K562 (cell line): ENCODE results near the gene MMEL1. TPM values are rescaled to one million over a fixed set of nuclear protein-coding genes. Genes with fewer than 3 reads are reported as not detected.

Source experiments
- ATF1 ChIP-seq, 2 experiments: fragments of 450-650 bp in 1 of 2; IDR thresholded peaks; 2 replicates each; pipeline ENCODE4 v1.6.1; 2016; ENCODE audit warnings: missing compliant biosample characterization in 1 of 2, missing genetic modification characterization in 1 of 2
- CBX3 ChIP-seq, 2 experiments: IDR thresholded peaks; 1 replicate in 1 of 2; 2 replicates in 1 of 2; pipeline ENCODE4 v1.6.1; 2012; ENCODE audit warnings: inconsistent platforms in 2 of 2, low read length in 2 of 2, borderline replicate concordance in 1 of 2, control low read depth in 1 of 2
- FOXM1 ChIP-seq, 2 experiments: fragments of 450-650 bp in 1 of 2; sonication (generic) in 1 of 2; formaldehyde crosslinking in 1 of 2; IDR thresholded peaks; 2 replicates each; pipeline versions ENCODE4 v1.6.1 to v1.9.0; 2017 to 2022; ENCODE audit warnings: low read depth in 2 of 2, mild to moderate bottlenecking in 2 of 2, missing genetic modification reagents in 1 of 2, moderate library complexity in 1 of 2
- MAZ ChIP-seq, 2 experiments: fragments of 450-650 bp in 1 of 2; sonication (generic) in 1 of 2; formaldehyde crosslinking; IDR thresholded peaks in 1 of 2; conservative IDR thresholded peaks in 1 of 2; 2 replicates each; pipeline versions ENCODE4 v1.4.0 to v1.5.0; 2020; ENCODE audit warnings: mild to moderate bottlenecking in 1 of 2, missing genetic modification reagents in 1 of 2
- NFIC ChIP-seq: fragments of 450-650 bp; IDR thresholded peaks from 2 replicates; pipeline ENCODE4 v1.6.1; 2017; ENCODE audit warnings: mild to moderate bottlenecking, inconsistent platforms
- NR2C2 ChIP-seq, 2 experiments: fragments of 200-800 bp in 1 of 2; sonication (Bioruptor generic) in 1 of 2; sonication (generic) in 1 of 2; formaldehyde crosslinking in 1 of 2; IDR thresholded peaks; 2 replicates each; pipeline versions ENCODE4 v1.6.1 to v1.8.0; 2016 to 2022; ENCODE audit warnings: mild to moderate bottlenecking in 1 of 2, missing compliant biosample characterization in 1 of 2, missing genetic modification characterization in 1 of 2, missing genetic modification reagents in 1 of 2
- RUNX1 ChIP-seq: sonication (generic); IDR thresholded peaks from 2 replicates; pipeline ENCODE4 v1.6.1; 2016; ENCODE audit warnings: antibody characterized with exemption, low read depth
- polyA plus RNA-seq, 8 experiments: library from polyadenylated mRNA; depleted of rRNA in 4 of 8; stranded (reverse) in 5 of 8; unstranded in 3 of 8; fragments of >200 nt; fragmentation: Nextera tagmentation in 2 of 8; fragmentation: Illumina TruSeq in 1 of 8; extraction: Ambion mirVana in 2 of 8; extraction: Trizol in 1 of 8; gene quantifications; 2 replicates each; pipeline versions ENCODE4 v1.2.1 to v1.2.3, GENCODE V29; 2011 to 2014; ENCODE audit warnings: inconsistent platforms in 1 of 8, missing spikeins in 1 of 8
- total RNA-seq, 7 experiments: library from RNA; depleted of rRNA in 6 of 7; stranded (reverse); fragments of >200 nt in 6 of 7; fragmentation: Illumina TruSeq in 2 of 7; extraction: Trizol in 2 of 7; gene quantifications; 2 replicates each; pipeline versions ENCODE4 v1.2.1 to v1.2.3, GENCODE V29; 2011 to 2021; ENCODE audit warnings: low replicate concordance in 1 of 7
- TF ChIP-seq, protein P1 (sequence below): fragments of 450-650 bp; formaldehyde crosslinking; IDR thresholded peaks from 2 replicates; pipeline ENCODE4 v1.4.0; 2020; ENCODE audit warnings: mild to moderate bottlenecking
- TF ChIP-seq, protein P2 (sequence below): sonication (generic); formaldehyde crosslinking; IDR thresholded peaks from 2 replicates; pipeline ENCODE4 v1.8.0; 2023; ENCODE audit warnings: mild to moderate bottlenecking, missing genetic modification reagents
- TF ChIP-seq, protein P3 (sequence below), 2 experiments: fragments of 450-650 bp in 1 of 2; sonication (generic) in 1 of 2; formaldehyde crosslinking in 1 of 2; IDR thresholded peaks; 2 replicates each; pipeline versions ENCODE4 v1.7.1 to v1.9.0; 2016 to 2022; ENCODE audit warnings: inconsistent platforms in 1 of 2, mild to moderate bottlenecking in 1 of 2, missing genetic modification reagents in 1 of 2

The MMEL1 gene
- total and polyA plus RNA-seq, 9 of the 15 experiments (the other 6 are each of a cell fraction or from before 2014, with no cell fraction given) = not detected

DNA sequence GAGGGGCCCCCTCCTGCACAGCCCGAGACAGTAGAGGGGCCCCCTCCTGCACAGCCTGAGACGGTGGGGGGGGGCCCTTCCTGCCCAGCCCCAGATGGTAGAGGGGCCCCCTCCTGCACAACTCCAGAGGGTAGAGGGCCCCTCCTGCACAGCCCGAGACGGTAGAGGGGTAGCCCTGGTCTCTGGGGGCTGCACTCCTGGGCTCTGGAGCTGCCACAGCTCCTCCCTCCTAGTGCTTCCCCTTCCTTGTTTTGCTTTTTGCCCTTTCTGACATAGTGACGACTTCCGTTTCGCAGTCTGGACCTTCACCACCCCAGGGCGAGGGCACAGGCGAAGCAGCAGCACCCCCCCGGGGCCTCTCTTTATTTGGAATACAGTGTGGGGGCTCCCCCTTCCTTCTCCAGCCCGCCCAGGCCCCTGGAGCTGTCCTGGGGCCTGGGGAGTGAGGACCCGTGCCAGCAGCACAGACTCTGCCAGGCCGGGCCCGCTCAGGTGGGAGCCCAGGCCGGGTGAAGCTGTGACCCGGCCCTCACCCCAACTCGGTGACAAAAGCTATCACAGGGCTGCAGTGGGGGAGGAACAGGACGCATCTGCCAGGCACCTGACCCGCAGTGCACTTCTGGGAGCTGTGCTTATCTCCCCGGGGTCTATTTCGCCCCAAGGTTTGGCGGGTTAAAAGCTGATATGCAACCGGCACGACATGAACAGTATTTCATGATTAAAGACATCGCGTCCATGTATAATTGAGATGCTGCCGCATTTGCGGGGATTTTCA, 47.3 kb downstream of the MMEL1 start (continued):
- TF ChIP-seq, protein P1, sequence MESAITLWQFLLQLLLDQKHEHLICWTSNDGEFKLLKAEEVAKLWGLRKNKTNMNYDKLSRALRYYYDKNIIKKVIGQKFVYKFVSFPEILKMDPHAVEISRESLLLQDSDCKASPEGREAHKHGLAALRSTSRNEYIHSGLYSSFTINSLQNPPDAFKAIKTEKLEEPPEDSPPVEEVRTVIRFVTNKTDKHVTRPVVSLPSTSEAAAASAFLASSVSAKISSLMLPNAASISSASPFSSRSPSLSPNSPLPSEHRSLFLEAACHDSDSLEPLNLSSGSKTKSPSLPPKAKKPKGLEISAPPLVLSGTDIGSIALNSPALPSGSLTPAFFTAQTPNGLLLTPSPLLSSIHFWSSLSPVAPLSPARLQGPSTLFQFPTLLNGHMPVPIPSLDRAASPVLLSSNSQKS = no peak
- TF ChIP-seq, protein P2, sequence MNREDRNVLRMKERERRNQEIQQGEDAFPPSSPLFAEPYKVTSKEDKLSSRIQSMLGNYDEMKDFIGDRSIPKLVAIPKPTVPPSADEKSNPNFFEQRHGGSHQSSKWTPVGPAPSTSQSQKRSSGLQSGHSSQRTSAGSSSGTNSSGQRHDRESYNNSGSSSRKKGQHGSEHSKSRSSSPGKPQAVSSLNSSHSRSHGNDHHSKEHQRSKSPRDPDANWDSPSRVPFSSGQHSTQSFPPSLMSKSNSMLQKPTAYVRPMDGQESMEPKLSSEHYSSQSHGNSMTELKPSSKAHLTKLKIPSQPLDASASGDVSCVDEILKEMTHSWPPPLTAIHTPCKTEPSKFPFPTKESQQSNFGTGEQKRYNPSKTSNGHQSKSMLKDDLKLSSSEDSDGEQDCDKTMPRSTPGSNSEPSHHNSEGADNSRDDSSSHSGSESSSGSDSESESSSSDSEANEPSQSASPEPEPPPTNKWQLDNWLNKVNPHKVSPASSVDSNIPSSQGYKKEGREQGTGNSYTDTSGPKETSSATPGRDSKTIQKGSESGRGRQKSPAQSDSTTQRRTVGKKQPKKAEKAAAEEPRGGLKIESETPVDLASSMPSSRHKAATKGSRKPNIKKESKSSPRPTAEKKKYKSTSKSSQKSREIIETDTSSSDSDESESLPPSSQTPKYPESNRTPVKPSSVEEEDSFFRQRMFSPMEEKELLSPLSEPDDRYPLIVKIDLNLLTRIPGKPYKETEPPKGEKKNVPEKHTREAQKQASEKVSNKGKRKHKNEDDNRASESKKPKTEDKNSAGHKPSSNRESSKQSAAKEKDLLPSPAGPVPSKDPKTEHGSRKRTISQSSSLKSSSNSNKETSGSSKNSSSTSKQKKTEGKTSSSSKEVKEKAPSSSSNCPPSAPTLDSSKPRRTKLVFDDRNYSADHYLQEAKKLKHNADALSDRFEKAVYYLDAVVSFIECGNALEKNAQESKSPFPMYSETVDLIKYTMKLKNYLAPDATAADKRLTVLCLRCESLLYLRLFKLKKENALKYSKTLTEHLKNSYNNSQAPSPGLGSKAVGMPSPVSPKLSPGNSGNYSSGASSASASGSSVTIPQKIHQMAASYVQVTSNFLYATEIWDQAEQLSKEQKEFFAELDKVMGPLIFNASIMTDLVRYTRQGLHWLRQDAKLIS (CRISPR knock-in tag) = no peak
- peak in 1 of 2 experiments; percentile 53; a peak in 1 of 3 replicates for TF ChIP-seq CBX3 (IDR thresholded peaks at IDR 0.05; ENCODE audit: borderline replicate concordance in 1 of 2, low read length in 2 of 2)
- peak; percentile 84 for TF ChIP-seq NFIC
- TF ChIP-seq RUNX1 = no peak; the same call in 1 of the 2 replicates
- TF ChIP-seq ATF1 (CRISPR knock-in tag; IDR thresholded peaks at IDR 0.05) = no peak
- peak; percentile 76 for TF ChIP-seq ATF1 (tag; IDR thresholded peaks at IDR 0.05)
- TF ChIP-seq, protein P3, sequence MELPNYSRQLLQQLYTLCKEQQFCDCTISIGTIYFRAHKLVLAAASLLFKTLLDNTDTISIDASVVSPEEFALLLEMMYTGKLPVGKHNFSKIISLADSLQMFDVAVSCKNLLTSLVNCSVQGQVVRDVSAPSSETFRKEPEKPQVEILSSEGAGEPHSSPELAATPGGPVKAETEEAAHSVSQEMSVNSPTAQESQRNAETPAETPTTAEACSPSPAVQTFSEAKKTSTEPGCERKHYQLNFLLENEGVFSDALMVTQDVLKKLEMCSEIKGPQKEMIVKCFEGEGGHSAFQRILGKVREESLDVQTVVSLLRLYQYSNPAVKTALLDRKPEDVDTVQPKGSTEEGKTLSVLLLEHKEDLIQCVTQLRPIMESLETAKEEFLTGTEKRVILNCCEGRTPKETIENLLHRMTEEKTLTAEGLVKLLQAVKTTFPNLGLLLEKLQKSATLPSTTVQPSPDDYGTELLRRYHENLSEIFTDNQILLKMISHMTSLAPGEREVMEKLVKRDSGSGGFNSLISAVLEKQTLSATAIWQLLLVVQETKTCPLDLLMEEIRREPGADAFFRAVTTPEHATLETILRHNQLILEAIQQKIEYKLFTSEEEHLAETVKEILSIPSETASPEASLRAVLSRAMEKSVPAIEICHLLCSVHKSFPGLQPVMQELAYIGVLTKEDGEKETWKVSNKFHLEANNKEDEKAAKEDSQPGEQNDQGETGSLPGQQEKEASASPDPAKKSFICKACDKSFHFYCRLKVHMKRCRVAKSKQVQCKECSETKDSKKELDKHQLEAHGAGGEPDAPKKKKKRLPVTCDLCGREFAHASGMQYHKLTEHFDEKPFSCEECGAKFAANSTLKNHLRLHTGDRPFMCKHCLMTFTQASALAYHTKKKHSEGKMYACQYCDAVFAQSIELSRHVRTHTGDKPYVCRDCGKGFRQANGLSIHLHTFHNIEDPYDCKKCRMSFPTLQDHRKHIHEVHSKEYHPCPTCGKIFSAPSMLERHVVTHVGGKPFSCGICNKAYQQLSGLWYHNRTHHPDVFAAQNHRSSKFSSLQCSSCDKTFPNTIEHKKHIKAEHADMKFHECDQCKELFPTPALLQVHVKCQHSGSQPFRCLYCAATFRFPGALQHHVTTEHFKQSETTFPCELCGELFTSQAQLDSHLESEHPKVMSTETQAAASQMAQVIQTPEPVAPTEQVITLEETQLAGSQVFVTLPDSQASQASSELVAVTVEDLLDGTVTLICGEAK (IDR thresholded peaks at IDR 0.05) = peak; percentile 64
- TF ChIP-seq, protein P3 (CRISPR knock-in tag; IDR thresholded peaks at IDR 0.05) = no peak
- no peak for TF ChIP-seq NR2C2 (CRISPR knock-in tag; IDR thresholded peaks at IDR 0.05)
- peak; percentile 81 for TF ChIP-seq NR2C2 (tag; IDR thresholded peaks at IDR 0.05)
- TF ChIP-seq FOXM1 (IDR thresholded peaks at IDR 0.05; ENCODE audit: low read depth) = peak; percentile 40; the same call in 1 of the 2 replicates
- no peak for TF ChIP-seq FOXM1 (CRISPR knock-in tag; IDR thresholded peaks at IDR 0.05; ENCODE audit: low read depth)
- TF ChIP-seq MAZ (CRISPR knock-in tag; conservative IDR thresholded peaks at IDR 0.05 in 1 of 2, IDR thresholded peaks at IDR 0.05 in 1 of 2) = peak; percentile 17 to 56; a peak in 3 of 4 replicates
